ENCODE data around the gene SERPINA10.
"Not testable (repeated sequence)": the region's sequence is repeated elsewhere in the genome, so short reads cannot be mapped to it uniquely, and the experiment has no call there.

SERPINA10 gene

GRCh38 chr14:94291906-94292525 is 1.1 kb downstream of the SERPINA10 start:
- H4K20me1 ChIP-seq, result no peaks in the 10 kb centered on the region; a peak in 1 of 22 replicates
- no peaks in the 10 kb centered on the region for H3K36me3 ChIP-seq
- H3K4me1 ChIP-seq, result no peaks in the 10 kb centered on the region
- H3K9me3 ChIP-seq (replicated peaks in 1 of 11), result peaks cover 0 to 5% (median 0%) of the 10 kb centered on the region in 11 experiments; a peak in 1 of 22 replicates
- no peaks in the 10 kb centered on the region for H3K27me3 ChIP-seq
- no peak overlapping the region for H3K9ac ChIP-seq
- no peak for TF ChIP-seq Cebpa-rat (IDR thresholded peaks at IDR 0.05)
- no peak overlapping the region for H3K4me3 ChIP-seq
- H3K27ac ChIP-seq, result no peak overlapping the region
- no peak overlapping the region for H3K4me2 ChIP-seq

GRCh38 chr14:94291159-94291905 is 1.7 kb downstream of the SERPINA10 start:
- no peak for TF ChIP-seq Cebpa-rat (IDR thresholded peaks at IDR 0.05)

GRCh38 chr14:94290197-94290596 is 2.9 kb downstream of the SERPINA10 start:
- no peak for TF ChIP-seq Cebpa-rat (IDR thresholded peaks at IDR 0.05)
- Histone ChIP-seq H4K20me1 (no peaks in the 10 kb centered on the region; a peak in 1 of 22 replicates), H3K4me2 (no peak overlapping the region), H3K9ac (no peak overlapping the region), H3K4me1 (peaks cover 0 to 9% (median 0%) of the 10 kb centered on the region in 10 experiments; a peak in 3 of 20 replicates), H3K36me3 (no peaks in the 10 kb centered on the region), H3K27ac (no peak overlapping the region), H3K4me3 (no peak overlapping the region), H3K27me3 (no peaks in the 10 kb centered on the region), H3K9me3 (replicated peaks in 1 of 11) (no peaks in the 10 kb centered on the region)

More at GRCh38 chr14:94291159-94291905, 1.7 kb downstream of the SERPINA10 start:
- Histone ChIP-seq H3K4me2 (no peak overlapping the region), H3K9me3 (replicated peaks in 1 of 11) (peaks cover 0 to 5% (median 0%) of the 10 kb centered on the region in 11 experiments; a peak in 1 of 22 replicates), H3K27me3 (no peaks in the 10 kb centered on the region), H4K20me1 (no peaks in the 10 kb centered on the region; a peak in 1 of 22 replicates), H3K4me3 (no peak overlapping the region), H3K4me1 (no peaks in the 10 kb centered on the region), H3K27ac (no peak overlapping the region), H3K9ac (no peak overlapping the region), H3K36me3 (no peaks in the 10 kb centered on the region)

- Histone ChIP-seq H4K20me1 (no peaks in the 10 kb centered on the region; a peak in 1 of 22 replicates), H3K9me3 (replicated peaks in 1 of 11) (no peaks in the 10 kb centered on the region), H3K36me3 (no peaks in the 10 kb centered on the region), H3K4me2 (no peak overlapping the region), H3K4me3 (no peak overlapping the region), H3K4me1 (peaks cover 0 to 15% (median 0%) of the 10 kb centered on the region in 10 experiments; a peak in 3 of 20 replicates), H3K9ac (no peak overlapping the region), H3K27me3 (no peaks in the 10 kb centered on the region), H3K27ac (no peak overlapping the region)
- TF ChIP-seq Cebpa-rat (IDR thresholded peaks at IDR 0.05), result no peak
These were observed 4.2 kb downstream of the SERPINA10 start for GRCh38 chr14:94288610-94289465.

GRCh38 chr14:94285158-94285557 is 7.9 kb downstream of the SERPINA10 start:
- no peaks in the 10 kb centered on the region for H3K36me3 ChIP-seq
- H3K9me3 ChIP-seq (replicated peaks in 1 of 11), result no peaks in the 10 kb centered on the region
- H4K20me1 ChIP-seq, result no peaks in the 10 kb centered on the region
- H3K4me2 ChIP-seq, result peak overlapping the region in 1 of 11 experiments; percentile 38; a peak in 1 of 22 replicates
- no peak for TF ChIP-seq Cebpa-rat (IDR thresholded peaks at IDR 0.05)
- H3K4me3 ChIP-seq, result no peak overlapping the region
- H3K27ac ChIP-seq, result no peak overlapping the region
- no peaks in the 10 kb centered on the region for H3K27me3 ChIP-seq
- H3K9ac ChIP-seq, result no peak overlapping the region
- H3K4me1 ChIP-seq, result peaks cover 0 to 15% (median 0%) of the 10 kb centered on the region in 10 experiments; a peak in 3 of 20 replicates

DNA sequence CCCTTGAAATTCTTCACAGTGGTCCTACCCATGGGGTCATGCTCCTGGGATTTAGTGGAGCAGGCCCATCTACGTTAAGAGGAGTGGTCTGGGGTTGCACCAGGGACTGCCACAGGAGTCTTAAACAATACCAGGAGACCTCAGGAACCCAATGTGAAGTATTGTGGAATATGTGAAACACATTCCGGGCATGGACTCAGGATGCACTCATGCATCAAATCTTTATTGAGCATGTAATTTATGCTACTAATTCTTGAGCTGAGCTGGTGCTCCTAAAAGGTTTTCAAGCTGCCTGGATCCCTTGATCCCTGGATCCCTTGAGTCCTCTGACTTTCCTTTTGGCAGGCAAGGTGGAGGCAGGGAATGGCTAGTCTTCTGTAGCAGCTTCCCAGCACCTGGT is 8.8 kb downstream of the SERPINA10 start:
- Histone ChIP-seq H3K4me1 (peaks cover 0 to 15% (median 0%) of the 10 kb centered on the region in 10 experiments; a peak in 3 of 20 replicates), H3K4me3 (no peak overlapping the region), H3K36me3 (no peaks in the 10 kb centered on the region), H3K9me3 (replicated peaks in 1 of 11) (no peaks in the 10 kb centered on the region), H3K27me3 (no peaks in the 10 kb centered on the region), H3K9ac (no peak overlapping the region), H3K4me2 (no peak overlapping the region), H4K20me1 (no peaks in the 10 kb centered on the region), H3K27ac (no peak overlapping the region)
- no peak for TF ChIP-seq Cebpa-rat (IDR thresholded peaks at IDR 0.05)

- Histone ChIP-seq H4K20me1 (no peaks in the 10 kb centered on the region), H3K27ac (no peak overlapping the region), H3K9me3 (replicated peaks in 1 of 11) (no peaks in the 10 kb centered on the region), H3K9ac (no peak overlapping the region), H3K36me3 (no peaks in the 10 kb centered on the region), H3K4me3 (no peak overlapping the region), H3K4me2 (no peak overlapping the region), H3K27me3 (no peaks in the 10 kb centered on the region), H3K4me1 (peaks cover 0 to 15% (median 0%) of the 10 kb centered on the region in 10 experiments; a peak in 3 of 20 replicates)
- no peak for TF ChIP-seq Cebpa-rat (IDR thresholded peaks at IDR 0.05)
These were observed 9.9 kb downstream of the SERPINA10 start for GRCh38 chr14:94282991-94283723.

DNA sequence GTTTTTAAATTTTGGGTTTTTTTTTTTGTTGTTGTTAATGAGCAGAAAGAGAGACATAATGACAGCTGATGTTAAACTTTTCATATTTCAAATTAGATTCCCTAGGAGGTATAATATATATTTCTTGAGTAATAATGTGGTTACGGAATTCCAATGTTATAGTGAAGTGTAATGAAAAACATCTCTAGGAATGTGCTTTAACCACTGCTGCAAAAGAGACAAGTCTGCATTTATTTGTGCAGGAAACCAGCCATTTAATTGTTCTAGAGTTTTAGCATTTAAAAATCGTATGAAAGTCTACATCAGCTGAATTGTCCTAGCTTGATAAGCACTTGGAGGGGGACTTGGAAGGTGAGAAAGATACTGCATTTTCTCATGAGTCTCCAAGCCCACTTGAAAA is 14.3 kb downstream of the SERPINA10 start:
- H3K36me3 ChIP-seq, result no peaks in the 10 kb centered on the region
- no peak overlapping the region for H3K4me3 ChIP-seq
- no peaks in the 10 kb centered on the region for H3K9me3 ChIP-seq (replicated peaks in 1 of 11)
- no peak overlapping the region for H3K9ac ChIP-seq
- no peaks in the 10 kb centered on the region for H3K4me1 ChIP-seq
- no peaks in the 10 kb centered on the region for H3K27me3 ChIP-seq
- H4K20me1 ChIP-seq, result no peaks in the 10 kb centered on the region
- H3K4me2 ChIP-seq, result no peak overlapping the region
- TF ChIP-seq Cebpa-rat (IDR thresholded peaks at IDR 0.05), result no peak
- H3K27ac ChIP-seq, result no peak overlapping the region

GRCh38 chr14:94276898-94277561 is 16.0 kb downstream of the SERPINA10 start:
- H3K9ac ChIP-seq, H3K4me1 ChIP-seq: not testable (repeated sequence)

More at GRCh38 chr14:94276898-94277561, 16.0 kb downstream of the SERPINA10 start:
- not testable (repeated sequence) for H3K4me3 ChIP-seq; H4K20me1 ChIP-seq; H3K36me3 ChIP-seq; H3K27ac ChIP-seq; H3K27me3 ChIP-seq; H3K9me3 ChIP-seq (replicated peaks in 1 of 11)
- H3K4me2 ChIP-seq, result 0 out of 22 replicates have a peak overlapping the region, but pooled peaks of 1 of the 11 experiments have one; percentile 13
